Suprapubic skin (tissue), 4 donors: ENCODE results near the gene ABHD5.

Experiments
- EP300 ChIP-seq: sonication (generic); formaldehyde crosslinking; IDR thresholded peaks from one replicate; pipeline ENCODE4 v1.6.1; 2017; ENCODE audit warnings: antibody characterized with exemption
- POLR2A ChIP-seq, 2 donors: fragments of 450-650 bp; IDR thresholded peaks; one replicate each; pipeline ENCODE4 v1.6.1; 2017; ENCODE audit warnings: antibody characterized with exemption in 2 of 2, mild to moderate bottlenecking in 2 of 2, moderate library complexity in 2 of 2
- POLR2AphosphoS5 ChIP-seq, 3 donors: sonication (generic); formaldehyde crosslinking; IDR thresholded peaks; one replicate each; pipeline ENCODE4 v1.6.1; 2017; ENCODE audit warnings: antibody characterized with exemption in 3 of 3
- TF ChIP-seq, protein P1 (sequence below), 2 donors: fragments of 200-600 bp in 1 of 2; fragments of 450-650 bp in 1 of 2; sonication (generic) in 1 of 2; IDR thresholded peaks; one replicate each; pipeline ENCODE4 v1.5.1; 2016 to 2019; ENCODE audit warnings: antibody characterized with exemption in 2 of 2, mild to moderate bottlenecking in 1 of 2, moderate library complexity in 1 of 2

DNA sequence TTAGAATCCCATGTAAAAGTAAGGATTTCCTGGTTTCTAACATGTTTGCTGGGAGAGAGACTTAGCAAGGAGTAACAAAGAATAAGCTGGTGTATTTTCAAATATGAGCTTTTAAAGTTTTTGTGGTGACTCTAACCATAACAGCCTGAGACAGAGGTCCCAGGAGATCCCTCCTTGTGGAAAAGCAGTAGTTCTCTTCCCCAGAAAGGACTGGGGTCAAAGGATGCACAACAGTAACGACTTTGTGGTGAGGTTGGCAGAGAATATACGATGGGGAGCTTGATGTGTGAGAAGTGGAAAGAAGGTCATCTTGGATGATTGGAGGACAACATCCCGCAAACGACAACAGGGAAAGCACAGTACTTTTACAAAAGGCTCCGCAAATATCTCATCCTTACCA is 38.2 kb downstream of the ABHD5 start:
- TF ChIP-seq POLR2AphosphoS5 (IDR thresholded peaks at IDR 0.05): no peak
- TF ChIP-seq POLR2A (IDR thresholded peaks at IDR 0.05): no peak
- TF ChIP-seq EP300: no peak
- TF ChIP-seq, protein P1, sequence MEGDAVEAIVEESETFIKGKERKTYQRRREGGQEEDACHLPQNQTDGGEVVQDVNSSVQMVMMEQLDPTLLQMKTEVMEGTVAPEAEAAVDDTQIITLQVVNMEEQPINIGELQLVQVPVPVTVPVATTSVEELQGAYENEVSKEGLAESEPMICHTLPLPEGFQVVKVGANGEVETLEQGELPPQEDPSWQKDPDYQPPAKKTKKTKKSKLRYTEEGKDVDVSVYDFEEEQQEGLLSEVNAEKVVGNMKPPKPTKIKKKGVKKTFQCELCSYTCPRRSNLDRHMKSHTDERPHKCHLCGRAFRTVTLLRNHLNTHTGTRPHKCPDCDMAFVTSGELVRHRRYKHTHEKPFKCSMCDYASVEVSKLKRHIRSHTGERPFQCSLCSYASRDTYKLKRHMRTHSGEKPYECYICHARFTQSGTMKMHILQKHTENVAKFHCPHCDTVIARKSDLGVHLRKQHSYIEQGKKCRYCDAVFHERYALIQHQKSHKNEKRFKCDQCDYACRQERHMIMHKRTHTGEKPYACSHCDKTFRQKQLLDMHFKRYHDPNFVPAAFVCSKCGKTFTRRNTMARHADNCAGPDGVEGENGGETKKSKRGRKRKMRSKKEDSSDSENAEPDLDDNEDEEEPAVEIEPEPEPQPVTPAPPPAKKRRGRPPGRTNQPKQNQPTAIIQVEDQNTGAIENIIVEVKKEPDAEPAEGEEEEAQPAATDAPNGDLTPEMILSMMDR (IDR thresholded peaks at IDR 0.05): no peak
